WTC11 (cell line): ENCODE measurements around the gene OPCML. TPM values are rescaled to one million over a fixed set of nuclear protein-coding genes. Genes with fewer than 3 reads are reported as not detected.

Experiments
- ATAC-seq: fragments of 200-7000 bp; cut with Tn5 transposase; 2 replicates; pipeline ENCODE4 v1.10.0; 2021; ENCODE audit warnings: mild to moderate bottlenecking, moderate library complexity
- CTCF ChIA-PET: fragments of 300-600 bp; sonication (Branson Sonifier 250); formaldehyde crosslinking; loops from one replicate; lab custom pipeline; 2021; ENCODE audit warnings: antibody characterized with exemption; lab: Charles Lee
- POLR2A ChIA-PET: fragments of 350-600 bp; sonication (Branson Sonifier 250); formaldehyde crosslinking; loops from one replicate; lab custom pipeline; 2021; ENCODE audit warnings: antibody characterized with exemption; lab: Charles Lee
- DNase-seq: peaks from one replicate; pipeline ENCODE4 v3.0.0; 2021; ENCODE audit warnings: low spot score
- H3K27ac Mint-ChIP-seq: 2 replicates; pipeline ENCODE4 v1.8.0; 2021; ENCODE audit warnings: mixed read lengths
- H3K27me3 Mint-ChIP-seq: 2 replicates; pipeline ENCODE4 v1.8.0; 2021; ENCODE audit warnings: low read depth, mild to moderate bottlenecking, moderate library complexity, mixed read lengths
- H3K36me3 Mint-ChIP-seq: 2 replicates; pipeline ENCODE4 v1.8.0; 2021; ENCODE audit warnings: mixed read lengths
- H3K4me1 Mint-ChIP-seq: 2 replicates; pipeline ENCODE4 v1.8.0; 2022; ENCODE audit warnings: mixed read lengths
- H3K4me3 Mint-ChIP-seq: 2 replicates; pipeline ENCODE4 v1.8.0; 2021; ENCODE audit warnings: mild to moderate bottlenecking, moderate library complexity, mixed read lengths
- H3K9me3 Mint-ChIP-seq: 2 replicates; pipeline ENCODE4 v1.8.0; 2021; ENCODE audit warnings: mixed read lengths
- ESRRA ChIP-seq: sonication (generic); formaldehyde crosslinking; IDR thresholded peaks from 2 replicates; pipeline ENCODE4 v1.8.1; 2022; ENCODE audit warnings: mild to moderate bottlenecking, missing genetic modification reagents, borderline replicate concordance
- ETV6 ChIP-seq: sonication (generic); formaldehyde crosslinking; IDR thresholded peaks from 2 replicates; pipeline ENCODE4 v1.8.1; 2022; ENCODE audit warnings: mild to moderate bottlenecking, missing genetic modification reagents
- GTF2I ChIP-seq: fragments of 250-450 bp; sonication (Bioruptor Pico); conservative IDR thresholded peaks from 2 replicates; pipeline ENCODE4 v1.4.0; 2021; ENCODE audit warnings: mild to moderate bottlenecking
- MXD4 ChIP-seq: fragments of 250-450 bp; sonication (Bioruptor Pico); IDR thresholded peaks from 2 replicates; pipeline ENCODE4 v1.8.0; 2021; ENCODE audit warnings: mild to moderate bottlenecking, moderate library complexity, borderline replicate concordance
- NFYB ChIP-seq: sonication (generic); formaldehyde crosslinking; conservative IDR thresholded peaks from 2 replicates; pipeline ENCODE4 v1.8.0; 2022; ENCODE audit warnings: low read depth, missing genetic modification reagents
- NR3C1 ChIP-seq: sonication (generic); formaldehyde crosslinking; conservative IDR thresholded peaks from 2 replicates; pipeline ENCODE4 v1.8.1; 2023; ENCODE audit warnings: low read depth, mild to moderate bottlenecking, missing genetic modification reagents
- RORB ChIP-seq: fragments of 250-450 bp; sonication (Bioruptor Pico); IDR thresholded peaks from 2 replicates; pipeline ENCODE4 v1.9.0; 2021; ENCODE audit warnings: mild to moderate bottlenecking
- SOX15 ChIP-seq: fragments of 250-450 bp; sonication (Bioruptor Pico); IDR thresholded peaks from 2 replicates; pipeline ENCODE4 v1.9.0; 2021; ENCODE audit warnings: mild to moderate bottlenecking
- ZBTB21 ChIP-seq: sonication (generic); formaldehyde crosslinking; IDR thresholded peaks from 2 replicates; pipeline ENCODE4 v1.8.1; 2023; ENCODE audit warnings: mild to moderate bottlenecking, missing genetic modification reagents, borderline replicate concordance
- ZNF138 ChIP-seq: sonication (generic); formaldehyde crosslinking; conservative IDR thresholded peaks from 2 replicates; pipeline ENCODE4 v1.8.1; 2022; ENCODE audit warnings: mild to moderate bottlenecking, moderate library complexity, missing genetic modification reagents
- ZNF219 ChIP-seq: sonication (generic); formaldehyde crosslinking; IDR thresholded peaks from 2 replicates; pipeline ENCODE4 v1.8.0; 2023; ENCODE audit warnings: missing genetic modification reagents, mild to moderate bottlenecking, borderline replicate concordance
- ZNF396 ChIP-seq: fragments of 250-450 bp; sonication (Bioruptor Pico); IDR thresholded peaks from 2 replicates; pipeline ENCODE4 v1.8.0; 2021; ENCODE audit warnings: mild to moderate bottlenecking, moderate library complexity, borderline replicate concordance
- total RNA-seq: library from RNA; stranded (reverse); gene quantifications from 3 replicates; pipeline ENCODE4 v1.2.3, GENCODE V29; 2021
- TF ChIP-seq, protein P1 (sequence below): sonication (generic); formaldehyde crosslinking; conservative IDR thresholded peaks from 2 replicates; pipeline ENCODE4 v1.8.1; 2023; ENCODE audit warnings: mild to moderate bottlenecking, low read depth, missing genetic modification reagents, moderate library complexity
- TF ChIP-seq, protein P2 (sequence below): fragments of 250-450 bp; sonication (Bioruptor Pico); IDR thresholded peaks from 2 replicates; pipeline ENCODE4 v1.9.0; 2021; ENCODE audit warnings: mild to moderate bottlenecking
- TF ChIP-seq, protein P3 (sequence below): sonication (generic); formaldehyde crosslinking; IDR thresholded peaks from 2 replicates; pipeline ENCODE4 v1.8.0; 2023; ENCODE audit warnings: missing genetic modification reagents
- TF ChIP-seq, protein P4 (sequence below): fragments of 250-450 bp; sonication (Bioruptor Pico); IDR thresholded peaks from 2 replicates; pipeline ENCODE4 v1.9.0; 2021; ENCODE audit warnings: moderate library complexity, mild to moderate bottlenecking, inconsistent platforms, borderline replicate concordance
- TF ChIP-seq, protein P5 (sequence below): sonication (generic); formaldehyde crosslinking; IDR thresholded peaks from 2 replicates; pipeline ENCODE4 v1.8.1; 2022; ENCODE audit warnings: mild to moderate bottlenecking, moderate library complexity, missing genetic modification reagents
- TF ChIP-seq, protein P6 (sequence below): sonication (generic); formaldehyde crosslinking; IDR thresholded peaks from 2 replicates; pipeline ENCODE4 v1.8.0; 2022; ENCODE audit warnings: mild to moderate bottlenecking, missing genetic modification reagents
- TF ChIP-seq, protein P7 (sequence below): sonication (generic); formaldehyde crosslinking; IDR thresholded peaks from 2 replicates; pipeline ENCODE4 v1.8.1; 2023; ENCODE audit warnings: mild to moderate bottlenecking, moderate library complexity, missing genetic modification reagents
- TF ChIP-seq, protein P8 (sequence below): sonication (generic); formaldehyde crosslinking; IDR thresholded peaks from 2 replicates; pipeline ENCODE4 v1.8.0; 2022; ENCODE audit warnings: mild to moderate bottlenecking, missing genetic modification reagents
- TF ChIP-seq, protein P9 (sequence below): sonication (generic); formaldehyde crosslinking; IDR thresholded peaks from 2 replicates; pipeline ENCODE4 v1.8.1; 2023; ENCODE audit warnings: mild to moderate bottlenecking, missing genetic modification reagents, moderate library complexity

The OPCML gene
- total RNA-seq, 1 experiment from 2014 or later, result 1.5 TPM

DNA sequence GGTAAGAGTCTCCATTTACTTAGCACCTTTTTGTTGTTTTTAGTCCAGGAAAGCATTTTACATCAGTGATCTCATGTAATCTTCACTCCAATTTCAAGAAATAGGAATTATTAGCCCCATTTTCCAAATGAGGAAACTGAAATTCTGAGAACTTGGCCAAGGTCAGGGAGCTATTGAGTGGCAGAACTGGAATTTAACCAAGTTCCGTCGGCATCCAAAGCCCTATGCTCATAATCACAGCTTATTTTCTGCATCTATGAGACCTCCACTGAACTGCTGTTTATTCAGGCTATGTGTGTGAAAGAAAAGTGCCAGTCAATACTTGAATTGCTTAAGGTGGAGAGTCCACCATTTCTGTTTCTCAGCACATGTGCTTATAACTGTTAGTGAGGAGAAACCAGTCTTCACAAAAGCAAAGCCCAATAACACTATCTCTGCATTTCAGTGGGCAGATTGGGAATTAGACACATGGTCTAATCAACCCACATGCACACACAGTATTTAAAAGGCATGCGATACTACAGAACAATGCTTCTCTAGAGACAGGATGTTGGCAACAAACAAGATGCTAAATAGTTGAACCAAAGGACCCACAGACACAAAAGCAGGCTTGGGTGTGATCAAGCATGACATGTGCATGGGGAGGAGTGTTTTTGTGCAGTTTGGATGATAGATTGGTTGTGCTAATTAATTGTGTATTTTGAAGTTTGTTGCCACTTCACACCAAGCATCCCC, 780.6 kb downstream of the OPCML start (continued):
- TF ChIP-seq, protein P1, sequence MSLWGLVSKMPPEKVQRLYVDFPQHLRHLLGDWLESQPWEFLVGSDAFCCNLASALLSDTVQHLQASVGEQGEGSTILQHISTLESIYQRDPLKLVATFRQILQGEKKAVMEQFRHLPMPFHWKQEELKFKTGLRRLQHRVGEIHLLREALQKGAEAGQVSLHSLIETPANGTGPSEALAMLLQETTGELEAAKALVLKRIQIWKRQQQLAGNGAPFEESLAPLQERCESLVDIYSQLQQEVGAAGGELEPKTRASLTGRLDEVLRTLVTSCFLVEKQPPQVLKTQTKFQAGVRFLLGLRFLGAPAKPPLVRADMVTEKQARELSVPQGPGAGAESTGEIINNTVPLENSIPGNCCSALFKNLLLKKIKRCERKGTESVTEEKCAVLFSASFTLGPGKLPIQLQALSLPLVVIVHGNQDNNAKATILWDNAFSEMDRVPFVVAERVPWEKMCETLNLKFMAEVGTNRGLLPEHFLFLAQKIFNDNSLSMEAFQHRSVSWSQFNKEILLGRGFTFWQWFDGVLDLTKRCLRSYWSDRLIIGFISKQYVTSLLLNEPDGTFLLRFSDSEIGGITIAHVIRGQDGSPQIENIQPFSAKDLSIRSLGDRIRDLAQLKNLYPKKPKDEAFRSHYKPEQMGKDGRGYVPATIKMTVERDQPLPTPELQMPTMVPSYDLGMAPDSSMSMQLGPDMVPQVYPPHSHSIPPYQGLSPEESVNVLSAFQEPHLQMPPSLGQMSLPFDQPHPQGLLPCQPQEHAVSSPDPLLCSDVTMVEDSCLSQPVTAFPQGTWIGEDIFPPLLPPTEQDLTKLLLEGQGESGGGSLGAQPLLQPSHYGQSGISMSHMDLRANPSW (CRISPR knock-in tag), result no peak
- TF ChIP-seq, protein P2, sequence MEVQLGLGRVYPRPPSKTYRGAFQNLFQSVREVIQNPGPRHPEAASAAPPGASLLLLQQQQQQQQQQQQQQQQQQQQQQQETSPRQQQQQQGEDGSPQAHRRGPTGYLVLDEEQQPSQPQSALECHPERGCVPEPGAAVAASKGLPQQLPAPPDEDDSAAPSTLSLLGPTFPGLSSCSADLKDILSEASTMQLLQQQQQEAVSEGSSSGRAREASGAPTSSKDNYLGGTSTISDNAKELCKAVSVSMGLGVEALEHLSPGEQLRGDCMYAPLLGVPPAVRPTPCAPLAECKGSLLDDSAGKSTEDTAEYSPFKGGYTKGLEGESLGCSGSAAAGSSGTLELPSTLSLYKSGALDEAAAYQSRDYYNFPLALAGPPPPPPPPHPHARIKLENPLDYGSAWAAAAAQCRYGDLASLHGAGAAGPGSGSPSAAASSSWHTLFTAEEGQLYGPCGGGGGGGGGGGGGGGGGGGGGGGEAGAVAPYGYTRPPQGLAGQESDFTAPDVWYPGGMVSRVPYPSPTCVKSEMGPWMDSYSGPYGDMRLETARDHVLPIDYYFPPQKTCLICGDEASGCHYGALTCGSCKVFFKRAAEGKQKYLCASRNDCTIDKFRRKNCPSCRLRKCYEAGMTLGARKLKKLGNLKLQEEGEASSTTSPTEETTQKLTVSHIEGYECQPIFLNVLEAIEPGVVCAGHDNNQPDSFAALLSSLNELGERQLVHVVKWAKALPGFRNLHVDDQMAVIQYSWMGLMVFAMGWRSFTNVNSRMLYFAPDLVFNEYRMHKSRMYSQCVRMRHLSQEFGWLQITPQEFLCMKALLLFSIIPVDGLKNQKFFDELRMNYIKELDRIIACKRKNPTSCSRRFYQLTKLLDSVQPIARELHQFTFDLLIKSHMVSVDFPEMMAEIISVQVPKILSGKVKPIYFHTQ (CRISPR knock-in tag), result no peak
- TF ChIP-seq, protein P3, sequence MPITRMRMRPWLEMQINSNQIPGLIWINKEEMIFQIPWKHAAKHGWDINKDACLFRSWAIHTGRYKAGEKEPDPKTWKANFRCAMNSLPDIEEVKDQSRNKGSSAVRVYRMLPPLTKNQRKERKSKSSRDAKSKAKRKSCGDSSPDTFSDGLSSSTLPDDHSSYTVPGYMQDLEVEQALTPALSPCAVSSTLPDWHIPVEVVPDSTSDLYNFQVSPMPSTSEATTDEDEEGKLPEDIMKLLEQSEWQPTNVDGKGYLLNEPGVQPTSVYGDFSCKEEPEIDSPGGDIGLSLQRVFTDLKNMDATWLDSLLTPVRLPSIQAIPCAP (CRISPR knock-in tag), result no peak
- no peak for TF ChIP-seq NFYB (CRISPR knock-in tag)
- TF ChIP-seq, protein P4, sequence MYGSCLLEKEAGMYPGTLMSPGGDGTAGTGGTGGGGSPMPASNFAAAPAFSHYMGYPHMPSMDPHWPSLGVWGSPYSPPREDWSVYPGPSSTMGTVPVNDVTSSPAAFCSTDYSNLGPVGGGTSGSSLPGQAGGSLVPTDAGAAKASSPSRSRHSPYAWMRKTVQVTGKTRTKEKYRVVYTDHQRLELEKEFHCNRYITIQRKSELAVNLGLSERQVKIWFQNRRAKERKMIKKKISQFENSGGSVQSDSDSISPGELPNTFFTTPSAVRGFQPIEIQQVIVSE (CRISPR knock-in tag), result no peak
- TF ChIP-seq MXD4, result no peak
- no peak for TF ChIP-seq NR3C1 (CRISPR knock-in tag)

DNA sequence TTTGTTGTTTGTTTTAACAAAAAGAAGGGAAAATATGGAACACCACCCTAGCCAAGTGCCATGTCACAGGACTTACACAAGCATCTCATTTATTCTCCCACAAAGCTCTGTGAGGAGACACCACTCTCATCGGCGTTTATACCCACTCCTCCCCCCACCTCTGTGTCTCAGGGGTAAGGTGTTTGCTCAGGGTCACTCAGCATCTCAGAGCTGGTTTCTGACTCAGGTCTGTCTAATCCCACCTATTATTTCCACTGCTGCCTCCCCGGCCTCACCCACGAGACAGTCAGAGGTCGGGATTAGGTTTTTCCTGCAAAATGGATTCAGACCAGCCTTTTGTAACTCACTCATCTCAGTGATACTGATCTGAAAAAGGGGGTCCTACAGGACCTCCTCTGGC, 786.0 kb downstream of the OPCML start:
- CTCF ChIA-PET, result no interaction called here
- no peak for ATAC-seq
- no peaks in the 10 kb centered on the region for H3K27me3 Mint-ChIP-seq
- TF ChIP-seq RORB (CRISPR knock-in tag), result no peak
- no peak for TF ChIP-seq ZBTB21 (CRISPR knock-in tag)
- no peak for TF ChIP-seq ESRRA
- TF ChIP-seq NFYB (CRISPR knock-in tag), result no peak
- TF ChIP-seq, protein P5, sequence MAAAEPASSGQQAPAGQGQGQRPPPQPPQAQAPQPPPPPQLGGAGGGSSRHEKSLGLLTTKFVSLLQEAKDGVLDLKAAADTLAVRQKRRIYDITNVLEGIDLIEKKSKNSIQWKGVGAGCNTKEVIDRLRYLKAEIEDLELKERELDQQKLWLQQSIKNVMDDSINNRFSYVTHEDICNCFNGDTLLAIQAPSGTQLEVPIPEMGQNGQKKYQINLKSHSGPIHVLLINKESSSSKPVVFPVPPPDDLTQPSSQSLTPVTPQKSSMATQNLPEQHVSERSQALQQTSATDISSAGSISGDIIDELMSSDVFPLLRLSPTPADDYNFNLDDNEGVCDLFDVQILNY (CRISPR knock-in tag), result no peak
- TF ChIP-seq, protein P6, sequence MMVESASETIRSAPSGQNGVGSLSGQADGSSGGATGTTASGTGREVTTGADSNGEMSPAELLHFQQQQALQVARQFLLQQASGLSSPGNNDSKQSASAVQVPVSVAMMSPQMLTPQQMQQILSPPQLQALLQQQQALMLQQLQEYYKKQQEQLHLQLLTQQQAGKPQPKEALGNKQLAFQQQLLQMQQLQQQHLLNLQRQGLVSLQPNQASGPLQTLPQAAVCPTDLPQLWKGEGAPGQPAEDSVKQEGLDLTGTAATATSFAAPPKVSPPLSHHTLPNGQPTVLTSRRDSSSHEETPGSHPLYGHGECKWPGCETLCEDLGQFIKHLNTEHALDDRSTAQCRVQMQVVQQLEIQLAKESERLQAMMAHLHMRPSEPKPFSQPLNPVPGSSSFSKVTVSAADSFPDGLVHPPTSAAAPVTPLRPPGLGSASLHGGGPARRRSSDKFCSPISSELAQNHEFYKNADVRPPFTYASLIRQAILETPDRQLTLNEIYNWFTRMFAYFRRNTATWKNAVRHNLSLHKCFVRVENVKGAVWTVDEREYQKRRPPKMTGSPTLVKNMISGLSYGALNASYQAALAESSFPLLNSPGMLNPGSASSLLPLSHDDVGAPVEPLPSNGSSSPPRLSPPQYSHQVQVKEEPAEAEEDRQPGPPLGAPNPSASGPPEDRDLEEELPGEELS (CRISPR knock-in tag), result no peak
- no peak for TF ChIP-seq ZNF219 (CRISPR knock-in tag)
- no peak for TF ChIP-seq ZNF396
- TF ChIP-seq GTF2I (CRISPR knock-in tag), result no peak
- TF ChIP-seq, protein P7, sequence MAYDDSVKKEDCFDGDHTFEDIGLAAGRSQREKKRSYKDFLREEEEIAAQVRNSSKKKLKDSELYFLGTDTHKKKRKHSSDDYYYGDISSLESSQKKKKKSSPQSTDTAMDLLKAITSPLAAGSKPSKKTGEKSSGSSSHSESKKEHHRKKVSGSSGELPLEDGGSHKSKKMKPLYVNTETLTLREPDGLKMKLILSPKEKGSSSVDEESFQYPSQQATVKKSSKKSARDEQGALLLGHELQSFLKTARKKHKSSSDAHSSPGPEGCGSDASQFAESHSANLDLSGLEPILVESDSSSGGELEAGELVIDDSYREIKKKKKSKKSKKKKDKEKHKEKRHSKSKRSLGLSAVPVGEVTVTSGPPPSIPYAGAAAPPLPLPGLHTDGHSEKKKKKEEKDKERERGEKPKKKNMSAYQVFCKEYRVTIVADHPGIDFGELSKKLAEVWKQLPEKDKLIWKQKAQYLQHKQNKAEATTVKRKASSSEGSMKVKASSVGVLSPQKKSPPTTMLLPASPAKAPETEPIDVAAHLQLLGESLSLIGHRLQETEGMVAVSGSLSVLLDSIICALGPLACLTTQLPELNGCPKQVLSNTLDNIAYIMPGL (CRISPR knock-in tag), result no peak
- no peak for TF ChIP-seq SOX15 (CRISPR knock-in tag)
- TF ChIP-seq, protein P8, sequence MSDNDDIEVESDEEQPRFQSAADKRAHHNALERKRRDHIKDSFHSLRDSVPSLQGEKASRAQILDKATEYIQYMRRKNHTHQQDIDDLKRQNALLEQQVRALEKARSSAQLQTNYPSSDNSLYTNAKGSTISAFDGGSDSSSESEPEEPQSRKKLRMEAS (CRISPR knock-in tag), result no peak
- TF ChIP-seq ETV6 (CRISPR knock-in tag), result no peak
- no peak for TF ChIP-seq ZNF138 (CRISPR knock-in tag)
- TF ChIP-seq, protein P9, sequence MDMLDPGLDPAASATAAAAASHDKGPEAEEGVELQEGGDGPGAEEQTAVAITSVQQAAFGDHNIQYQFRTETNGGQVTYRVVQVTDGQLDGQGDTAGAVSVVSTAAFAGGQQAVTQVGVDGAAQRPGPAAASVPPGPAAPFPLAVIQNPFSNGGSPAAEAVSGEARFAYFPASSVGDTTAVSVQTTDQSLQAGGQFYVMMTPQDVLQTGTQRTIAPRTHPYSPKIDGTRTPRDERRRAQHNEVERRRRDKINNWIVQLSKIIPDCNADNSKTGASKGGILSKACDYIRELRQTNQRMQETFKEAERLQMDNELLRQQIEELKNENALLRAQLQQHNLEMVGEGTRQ (CRISPR knock-in tag), result no peak

More for the DNA sequence above, 786.0 kb downstream of the OPCML start:
- Mint-ChIP-seq H3K4me3 (no peak overlapping the region), H3K27ac (no peak overlapping the region), H3K4me1 (peaks cover 7% of the 10 kb centered on the region), H3K36me3 (no peaks in the 10 kb centered on the region), H3K9me3 (peaks cover 7% of the 10 kb centered on the region)
- POLR2A ChIA-PET, result no interaction called here
- DNase-seq, result no peak
